Cardiac muscle cell (in vitro differentiated cells and primary cell): ENCODE measurements around the gene KCNMA1. TPM values are rescaled to one million over a fixed set of nuclear protein-coding genes. Genes with fewer than 3 reads are reported as not detected.

Experiments
- DNase-seq, 2 donors: peaks; one replicate each; pipeline versions ENCODE4 v3.0.0 to v3.0.0-alpha.2; 2010 to 2017; ENCODE audit warnings: low read depth in 1 of 2, low spot score in 1 of 2
- H3K27ac ChIP-seq: fragments of 200-600 bp; sonication (generic); 2 replicates; pipeline ENCODE4 v1.5.1; 2016
- H3K27me3 ChIP-seq: fragments of 200-600 bp; sonication (generic); 2 replicates; pipeline ENCODE4 v1.6.0; 2016; ENCODE audit warnings: control low read depth
- H3K36me3 ChIP-seq: fragments of 200-600 bp; sonication (generic); 2 replicates; pipeline ENCODE4 v1.5.1; 2016; ENCODE audit warnings: control low read depth
- H3K4me1 ChIP-seq: fragments of 200-600 bp; sonication (generic); 2 replicates; pipeline ENCODE4 v1.8.1; 2017; ENCODE audit warnings: low read depth, mild to moderate bottlenecking, mixed run types
- H3K4me3 ChIP-seq: fragments of 200-600 bp; sonication (generic); 2 replicates; pipeline ENCODE4 v1.5.1; 2016; ENCODE audit warnings: mild to moderate bottlenecking
- H3K9me3 ChIP-seq: fragments of 200-600 bp; sonication (generic); 2 replicates; pipeline ENCODE4 v1.5.1; 2017; ENCODE audit warnings: low read depth, mild to moderate bottlenecking, control low read depth
- polyA plus RNA-seq: library from polyadenylated mRNA; unstranded; fragments of >200 nt; fragmentation: Nextera tagmentation; extraction: Ambion mirVana; gene quantifications from 2 replicates; pipeline ENCODE4 v1.2.1, GENCODE V29; 2016
- total RNA-seq: library from RNA; depleted of rRNA; stranded (reverse); fragments of >200 nt; gene quantifications from 2 replicates; pipeline ENCODE4 v1.2.3, GENCODE V29; 2016
- TF ChIP-seq, protein P1 (sequence below): IDR thresholded peaks from 2 replicates; pipeline ENCODE4 v1.5.1; 2012; ENCODE audit warnings: low read depth, mild to moderate bottlenecking, low read length

KCNMA1 gene
- total and polyA plus RNA-seq, 2 experiments from 2014 or later: 1.8 to 1.9 TPM

DNA sequence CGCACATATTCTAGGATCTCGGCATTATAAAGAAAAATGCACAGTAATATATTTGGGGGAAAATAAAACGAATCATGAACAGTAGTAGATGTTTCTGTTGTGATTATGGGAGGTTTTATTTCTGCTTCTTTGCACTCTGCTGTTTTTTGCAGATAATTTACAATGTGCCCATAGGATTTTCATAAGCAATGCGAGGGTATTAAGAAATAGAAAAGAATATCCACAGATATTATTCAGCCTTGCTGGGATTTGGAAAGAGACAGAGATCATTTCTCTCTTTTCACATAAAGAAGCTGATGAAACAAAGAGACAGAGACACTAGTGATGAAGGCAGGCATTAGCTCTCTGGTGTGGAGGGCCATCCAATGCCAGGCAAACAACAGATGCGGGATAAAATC lies 158.6 kb downstream of the KCNMA1 start:
- Histone ChIP-seq H3K9me3 (no peaks in the 10 kb centered on the region), H3K27ac (no peak overlapping the region), H3K27me3 (no peaks in the 10 kb centered on the region), H3K4me1 (no peaks in the 10 kb centered on the region), H3K36me3 (no peaks in the 10 kb centered on the region), H3K4me3 (no peak overlapping the region)
- TF ChIP-seq, protein P1, sequence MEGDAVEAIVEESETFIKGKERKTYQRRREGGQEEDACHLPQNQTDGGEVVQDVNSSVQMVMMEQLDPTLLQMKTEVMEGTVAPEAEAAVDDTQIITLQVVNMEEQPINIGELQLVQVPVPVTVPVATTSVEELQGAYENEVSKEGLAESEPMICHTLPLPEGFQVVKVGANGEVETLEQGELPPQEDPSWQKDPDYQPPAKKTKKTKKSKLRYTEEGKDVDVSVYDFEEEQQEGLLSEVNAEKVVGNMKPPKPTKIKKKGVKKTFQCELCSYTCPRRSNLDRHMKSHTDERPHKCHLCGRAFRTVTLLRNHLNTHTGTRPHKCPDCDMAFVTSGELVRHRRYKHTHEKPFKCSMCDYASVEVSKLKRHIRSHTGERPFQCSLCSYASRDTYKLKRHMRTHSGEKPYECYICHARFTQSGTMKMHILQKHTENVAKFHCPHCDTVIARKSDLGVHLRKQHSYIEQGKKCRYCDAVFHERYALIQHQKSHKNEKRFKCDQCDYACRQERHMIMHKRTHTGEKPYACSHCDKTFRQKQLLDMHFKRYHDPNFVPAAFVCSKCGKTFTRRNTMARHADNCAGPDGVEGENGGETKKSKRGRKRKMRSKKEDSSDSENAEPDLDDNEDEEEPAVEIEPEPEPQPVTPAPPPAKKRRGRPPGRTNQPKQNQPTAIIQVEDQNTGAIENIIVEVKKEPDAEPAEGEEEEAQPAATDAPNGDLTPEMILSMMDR: no peak
- no peak for DNase-seq

- H3K27ac ChIP-seq: no peak overlapping the region
- TF ChIP-seq, protein P1: no peak
- DNase-seq: peak in 1 of 2 donors; percentile 25
Measured at GRCh38 chr10:77478247-77478961, 159.2 kb downstream of the KCNMA1 start.

GRCh38 chr10:77475522-77475921 lies 162.1 kb downstream of the KCNMA1 start:
- H3K36me3 ChIP-seq: no peaks in the 10 kb centered on the region
- no peaks in the 10 kb centered on the region for H3K9me3 ChIP-seq
- no peaks in the 10 kb centered on the region for H3K4me1 ChIP-seq
- TF ChIP-seq, protein P1: no peak
- no peak overlapping the region for H3K4me3 ChIP-seq
- no peak overlapping the region for H3K27ac ChIP-seq
- DNase-seq: no peak
- H3K27me3 ChIP-seq: no peaks in the 10 kb centered on the region

More at GRCh38 chr10:77478247-77478961, 159.2 kb downstream of the KCNMA1 start:
- Histone ChIP-seq H3K27me3 (no peaks in the 10 kb centered on the region), H3K36me3 (no peaks in the 10 kb centered on the region), H3K4me3 (no peak overlapping the region), H3K4me1 (no peaks in the 10 kb centered on the region), H3K9me3 (no peaks in the 10 kb centered on the region)

GRCh38 chr10:77474939-77475338 lies 162.7 kb downstream of the KCNMA1 start:
- no peak for DNase-seq
- H3K9me3 ChIP-seq: no peaks in the 10 kb centered on the region
- H3K36me3 ChIP-seq: no peaks in the 10 kb centered on the region
- H3K4me3 ChIP-seq: no peak overlapping the region
- TF ChIP-seq, protein P1: no peak
- H3K27me3 ChIP-seq: no peaks in the 10 kb centered on the region
- no peaks in the 10 kb centered on the region for H3K4me1 ChIP-seq
- no peak overlapping the region for H3K27ac ChIP-seq

DNA sequence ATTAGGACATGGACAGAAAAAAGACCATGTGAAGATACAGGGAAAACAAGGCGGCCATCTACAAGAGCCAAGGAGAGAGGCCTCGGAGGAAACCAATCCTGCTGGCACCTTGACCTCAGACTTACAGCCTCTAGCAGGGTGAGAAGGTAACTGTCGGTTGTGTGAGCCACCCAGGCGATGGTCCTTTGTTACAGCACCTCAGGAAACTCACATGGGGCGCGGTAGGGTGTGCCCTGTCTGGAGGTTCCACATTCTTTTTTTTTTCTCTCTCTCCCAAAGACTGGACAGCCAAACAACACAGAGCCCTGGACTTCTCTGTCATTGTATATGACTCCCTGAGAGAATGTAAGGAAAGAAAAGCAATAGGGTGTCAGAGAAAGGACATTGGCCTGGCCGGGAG lies 163.2 kb downstream of the KCNMA1 start:
- DNase-seq: no peak
- TF ChIP-seq, protein P1: no peak
- Histone ChIP-seq H3K36me3 (no peaks in the 10 kb centered on the region), H3K4me3 (no peak overlapping the region), H3K27ac (no peak overlapping the region), H3K9me3 (no peaks in the 10 kb centered on the region), H3K27me3 (no peaks in the 10 kb centered on the region), H3K4me1 (no peaks in the 10 kb centered on the region)
